Tibial nerve (tissue), 4 donors: ENCODE measurements around the gene LCLAT1. TPM values are rescaled to one million over a fixed set of nuclear protein-coding genes. Genes with fewer than 3 reads are reported as not detected.

ENCODE experiments used
- DNase-seq, 2 donors: peaks; one replicate each; pipeline ENCODE4 v3.0.0-alpha.2; 2019; ENCODE audit warnings: low spot score in 2 of 2
- H3K27ac ChIP-seq, 4 donors: fragments of 200-600 bp; sonication (generic) in 3 of 4; one replicate each; pipeline ENCODE4 v1.5.1; 2017 to 2019; ENCODE audit warnings: mild to moderate bottlenecking in 1 of 4
- H3K27me3 ChIP-seq, 2 donors: fragments of 200-600 bp; sonication (generic) in 1 of 2; one replicate each; pipeline versions ENCODE4 v1.5.1 to v1.6.0; 2017 to 2019
- H3K36me3 ChIP-seq, 3 donors: fragments of 200-600 bp; sonication (generic); one replicate each; pipeline ENCODE4 v1.5.1; 2018 to 2019
- H3K4me1 ChIP-seq, 4 donors: fragments of 200-600 bp; sonication (generic) in 3 of 4; one replicate each; pipeline ENCODE4 v1.5.1; 2017 to 2019
- H3K4me3 ChIP-seq, 4 donors: fragments of 200-600 bp; sonication (generic) in 3 of 4; one replicate each; pipeline ENCODE4 v1.5.1; 2017 to 2019; ENCODE audit warnings: mild to moderate bottlenecking in 1 of 4, moderate library complexity in 1 of 4
- H3K9me3 ChIP-seq, 4 donors: fragments of 200-600 bp; sonication (generic) in 3 of 4; one replicate each; pipeline ENCODE4 v1.5.1; 2017 to 2019
- CTCF ChIP-seq, 5 experiments: fragments of 200-600 bp in 3 of 5; fragments of 450-650 bp in 2 of 5; sonication (generic) in 3 of 5; IDR thresholded peaks; one replicate each; pipeline ENCODE4 v1.5.1; 2016 to 2019; ENCODE audit warnings: antibody characterized with exemption in 5 of 5, mild to moderate bottlenecking in 3 of 5, moderate library complexity in 2 of 5
- EP300 ChIP-seq, 2 donors: sonication (generic); formaldehyde crosslinking; IDR thresholded peaks; one replicate each; pipeline ENCODE4 v1.6.1; 2017; ENCODE audit warnings: antibody characterized with exemption in 2 of 2, mild to moderate bottlenecking in 1 of 2
- POLR2A ChIP-seq, 2 donors: fragments of 450-650 bp; IDR thresholded peaks; one replicate each; pipeline ENCODE4 v1.6.1; 2017; ENCODE audit warnings: antibody characterized with exemption in 2 of 2, mild to moderate bottlenecking in 2 of 2, moderate library complexity in 2 of 2
- WGBS, 2 donors: methylation state at CpG; one replicate each; pipeline ENCODE4 v1.1.5; 2018; 5-methylcytosine and 5-hydroxymethylcytosine counted together
- total RNA-seq, 4 donors: library from RNA; depleted of rRNA; stranded (reverse); fragments of >200 nt; gene quantifications; one replicate each; pipeline ENCODE4 v1.1.0, GENCODE V29; 2016

LCLAT1 gene
- total RNA-seq, 4 donors from 2014 or later: 8.4 to 15.9 (median 11.8) TPM

GRCh38 chr2:30421026-30421603 is 25.9 kb upstream of the LCLAT1 start:
- Histone ChIP-seq H3K36me3 (no peaks in the 10 kb centered on the region), H3K4me1 (peaks cover 0 to 24% (median 15%) of the 10 kb centered on the region in 4 donors), H3K27me3 (no peaks in the 10 kb centered on the region), H3K9me3 (no peaks in the 10 kb centered on the region), H3K27ac (peak overlapping the region in 1 of 4 donors; percentile 36), H3K4me3 (no peak overlapping the region)
- WGBS, 2 donors: 80% methylated on average over 3 of the region's 3 CpGs
- no peak for TF ChIP-seq CTCF (IDR thresholded peaks at IDR 0.05)
- TF ChIP-seq EP300 (IDR thresholded peaks at IDR 0.05): no peak
- TF ChIP-seq POLR2A (IDR thresholded peaks at IDR 0.05): no peak
- DNase-seq: no peak

- DNase-seq: no peak
- H3K9me3 ChIP-seq: no peaks in the 10 kb centered on the region
- TF ChIP-seq EP300 (IDR thresholded peaks at IDR 0.05) (no peak), CTCF (IDR thresholded peaks at IDR 0.05) (no peak), POLR2A (IDR thresholded peaks at IDR 0.05) (no peak)
- no peak overlapping the region for H3K4me3 ChIP-seq
- H3K27me3 ChIP-seq: no peaks in the 10 kb centered on the region
- peaks cover 0 to 21% (median 15%) of the 10 kb centered on the region in 4 donors for H3K4me1 ChIP-seq
- no peaks in the 10 kb centered on the region for H3K36me3 ChIP-seq
- peak overlapping the region in 2 of 4 donors; percentile 25 to 36 for H3K27ac ChIP-seq
- WGBS, 2 donors: 19 to 27% methylated on average over 11 of the region's 11 CpGs
Observed at GRCh38 chr2:30421604-30422443, 25.2 kb upstream of the LCLAT1 start.

GRCh38 chr2:30422444-30423040 is 24.5 kb upstream of the LCLAT1 start:
- no peak for TF ChIP-seq EP300 (IDR thresholded peaks at IDR 0.05)
- TF ChIP-seq CTCF (IDR thresholded peaks at IDR 0.05): no peak
- no peak for TF ChIP-seq POLR2A (IDR thresholded peaks at IDR 0.05)
- no peak overlapping the region for H3K4me3 ChIP-seq
- H3K4me1 ChIP-seq: peaks cover 0 to 19% (median 15%) of the 10 kb centered on the region in 4 donors
- peak overlapping the region in 1 of 4 donors; percentile 36 for H3K27ac ChIP-seq
- no peaks in the 10 kb centered on the region for H3K36me3 ChIP-seq
- no peaks in the 10 kb centered on the region for H3K9me3 ChIP-seq
- 53 to 62% methylated on average over 8 of the region's 8 CpGs for WGBS, 2 donors
- DNase-seq: no peak
- H3K27me3 ChIP-seq: no peaks in the 10 kb centered on the region

GRCh38 chr2:30424231-30424630 is 22.8 kb upstream of the LCLAT1 start:
- WGBS, 2 donors: 36 to 79% methylated on average over 1 of the region's 1 CpG
- Histone ChIP-seq H3K36me3 (no peaks in the 10 kb centered on the region), H3K27me3 (no peaks in the 10 kb centered on the region), H3K4me1 (peaks cover 0 to 19% (median 15%) of the 10 kb centered on the region in 4 donors), H3K27ac (peak overlapping the region in 1 of 4 donors; percentile 39), H3K9me3 (no peaks in the 10 kb centered on the region), H3K4me3 (no peak overlapping the region)
- no peak for DNase-seq
- TF ChIP-seq POLR2A (IDR thresholded peaks at IDR 0.05) (no peak), CTCF (IDR thresholded peaks at IDR 0.05) (no peak), EP300 (IDR thresholded peaks at IDR 0.05) (no peak)

- Histone ChIP-seq H3K36me3 (no peaks in the 10 kb centered on the region), H3K4me1 (peaks cover 0 to 19% (median 15%) of the 10 kb centered on the region in 4 donors), H3K9me3 (no peaks in the 10 kb centered on the region), H3K27ac (no peak overlapping the region), H3K4me3 (no peak overlapping the region), H3K27me3 (no peaks in the 10 kb centered on the region)
- TF ChIP-seq POLR2A (IDR thresholded peaks at IDR 0.05) (no peak), CTCF (IDR thresholded peaks at IDR 0.05) (no peak), EP300 (IDR thresholded peaks at IDR 0.05) (no peak)
- 33 to 58% methylated on average over 4 of the region's 4 CpGs for WGBS, 2 donors
- DNase-seq: no peak
Observed at GRCh38 chr2:30425326-30425725, 21.7 kb upstream of the LCLAT1 start.
